ENCODE results near the gene ORC2. TPM values are rescaled to one million over a fixed set of nuclear protein-coding genes. Genes with fewer than 3 reads are reported as not detected.
A peak's percentile ranks its signal among the peaks of the same experiment; 100 is the strongest.

Gene ORC2
- total and polyA plus RNA-seq, 10 of the 15 experiments (the other 5 are each of a cell fraction or from before 2014, with no cell fraction given) = 6.1 to 36.9 (median 17.6) TPM

DNA sequence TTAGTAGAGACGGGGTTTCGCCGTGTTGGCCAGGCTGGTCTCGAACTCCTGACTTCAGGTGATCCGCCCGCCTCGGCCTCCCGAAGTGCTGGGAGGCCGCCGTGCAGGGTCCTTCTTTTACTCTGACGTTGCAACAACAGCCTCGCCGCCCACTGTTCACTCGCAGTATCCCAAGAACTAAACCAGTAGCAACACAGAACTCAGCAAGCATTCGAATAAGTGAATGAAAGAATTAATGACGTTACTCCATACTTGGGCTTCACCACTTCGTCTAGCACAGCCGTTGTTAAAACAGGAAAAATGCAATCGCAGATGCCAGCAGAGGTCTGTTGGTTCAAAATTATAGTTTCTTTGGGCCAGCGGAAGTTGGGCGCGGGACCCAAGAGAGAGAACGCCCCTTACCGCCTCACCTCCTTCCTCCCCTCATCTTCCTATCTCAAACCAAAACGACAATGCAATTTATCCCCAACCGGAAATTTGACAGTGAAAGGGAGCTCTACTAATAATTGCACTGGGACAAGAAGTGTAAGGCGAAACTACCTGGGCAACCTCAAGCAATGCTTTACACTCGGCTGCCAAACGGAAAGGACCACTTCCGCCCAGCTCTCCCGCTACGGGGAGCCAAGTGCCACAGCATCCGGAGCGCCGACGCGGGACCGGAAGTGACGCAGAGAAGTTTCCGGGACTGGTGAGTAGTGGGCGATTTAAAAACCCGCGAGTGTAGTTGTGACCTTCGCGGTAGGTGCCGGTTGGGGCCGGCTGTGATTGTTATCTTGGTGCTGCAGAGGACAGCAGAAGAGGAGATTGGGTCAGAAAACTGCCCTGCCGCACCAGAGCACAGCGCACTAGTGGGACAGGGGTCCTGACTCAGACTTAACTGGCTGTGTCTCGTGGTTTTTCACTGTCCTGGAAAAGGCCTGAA, 74.5 kb downstream of the ORC2 start, which contains the start of the genes NIF3L1 and PPIL3 (continued):
- TF ChIP-seq ZBTB11 (CRISPR knock-in tag; IDR thresholded peaks at IDR 0.05) = peak; percentile 90
- peak; percentile 97 for TF ChIP-seq RELB (IDR thresholded peaks at IDR 0.05; ENCODE audit: low read depth)
- TF ChIP-seq, protein P1, sequence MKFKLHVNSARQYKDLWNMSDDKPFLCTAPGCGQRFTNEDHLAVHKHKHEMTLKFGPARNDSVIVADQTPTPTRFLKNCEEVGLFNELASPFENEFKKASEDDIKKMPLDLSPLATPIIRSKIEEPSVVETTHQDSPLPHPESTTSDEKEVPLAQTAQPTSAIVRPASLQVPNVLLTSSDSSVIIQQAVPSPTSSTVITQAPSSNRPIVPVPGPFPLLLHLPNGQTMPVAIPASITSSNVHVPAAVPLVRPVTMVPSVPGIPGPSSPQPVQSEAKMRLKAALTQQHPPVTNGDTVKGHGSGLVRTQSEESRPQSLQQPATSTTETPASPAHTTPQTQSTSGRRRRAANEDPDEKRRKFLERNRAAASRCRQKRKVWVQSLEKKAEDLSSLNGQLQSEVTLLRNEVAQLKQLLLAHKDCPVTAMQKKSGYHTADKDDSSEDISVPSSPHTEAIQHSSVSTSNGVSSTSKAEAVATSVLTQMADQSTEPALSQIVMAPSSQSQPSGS (IDR thresholded peaks at IDR 0.05; ENCODE audit: low read length) = peak; percentile 77
- TF ChIP-seq DPF2 (IDR thresholded peaks at IDR 0.05) = no peak; the same call in 1 of the 2 replicates
- peak; percentile 79 for TF ChIP-seq SP1 (IDR thresholded peaks at IDR 0.05; ENCODE audit: low read depth, low read length)
- TF ChIP-seq ELK1 (IDR thresholded peaks at IDR 0.05; ENCODE audit: low read depth, low read length) = peak; percentile 96
- TF ChIP-seq RAD21 (IDR thresholded peaks at IDR 0.05; ENCODE audit: insufficient read depth, low read depth, low read length) = no peak
- TF ChIP-seq, protein P2, sequence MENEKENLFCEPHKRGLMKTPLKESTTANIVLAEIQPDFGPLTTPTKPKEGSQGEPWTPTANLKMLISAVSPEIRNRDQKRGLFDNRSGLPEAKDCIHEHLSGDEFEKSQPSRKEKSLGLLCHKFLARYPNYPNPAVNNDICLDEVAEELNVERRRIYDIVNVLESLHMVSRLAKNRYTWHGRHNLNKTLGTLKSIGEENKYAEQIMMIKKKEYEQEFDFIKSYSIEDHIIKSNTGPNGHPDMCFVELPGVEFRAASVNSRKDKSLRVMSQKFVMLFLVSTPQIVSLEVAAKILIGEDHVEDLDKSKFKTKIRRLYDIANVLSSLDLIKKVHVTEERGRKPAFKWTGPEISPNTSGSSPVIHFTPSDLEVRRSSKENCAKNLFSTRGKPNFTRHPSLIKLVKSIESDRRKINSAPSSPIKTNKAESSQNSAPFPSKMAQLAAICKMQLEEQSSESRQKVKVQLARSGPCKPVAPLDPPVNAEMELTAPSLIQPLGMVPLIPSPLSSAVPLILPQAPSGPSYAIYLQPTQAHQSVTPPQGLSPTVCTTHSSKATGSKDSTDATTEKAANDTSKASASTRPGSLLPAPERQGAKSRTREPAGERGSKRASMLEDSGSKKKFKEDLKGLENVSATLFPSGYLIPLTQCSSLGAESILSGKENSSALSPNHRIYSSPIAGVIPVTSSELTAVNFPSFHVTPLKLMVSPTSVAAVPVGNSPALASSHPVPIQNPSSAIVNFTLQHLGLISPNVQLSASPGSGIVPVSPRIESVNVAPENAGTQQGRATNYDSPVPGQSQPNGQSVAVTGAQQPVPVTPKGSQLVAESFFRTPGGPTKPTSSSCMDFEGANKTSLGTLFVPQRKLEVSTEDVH (IDR thresholded peaks at IDR 0.05; ENCODE audit: low read depth, partially characterized antibody) = peak; percentile 98
- TF ChIP-seq CBX5 (IDR thresholded peaks at IDR 0.05; ENCODE audit: low read depth) = peak; percentile 65; the same call in 1 of the 2 replicates
- peak; percentile 62; the same call in 1 of the 2 replicates for TF ChIP-seq POLR2AphosphoS2 (IDR thresholded peaks at IDR 0.05; ENCODE audit: low read depth, low read length)
- TF ChIP-seq YY1 (IDR thresholded peaks at IDR 0.05; ENCODE audit: low read depth, low read length) = peak; percentile 76
- TF ChIP-seq SIN3A (IDR thresholded peaks at IDR 0.05; ENCODE audit: low read depth, low read length) = peak; percentile 97
- no peak for TF ChIP-seq BMI1 (IDR thresholded peaks at IDR 0.05; ENCODE audit: borderline replicate concordance)
- no peak for TF ChIP-seq KDM1A (IDR thresholded peaks at IDR 0.05; ENCODE audit: borderline replicate concordance)
- peak; percentile 17; the same call in 1 of the 2 replicates for TF ChIP-seq SMC3 (IDR thresholded peaks at IDR 0.05; ENCODE audit: borderline replicate concordance, low read length)
- no peak for TF ChIP-seq NFXL1 (IDR thresholded peaks at IDR 0.05; ENCODE audit: borderline replicate concordance)
- TF ChIP-seq HCFC1 (IDR thresholded peaks at IDR 0.05; ENCODE audit: low read length) = peak; percentile 84
- TF ChIP-seq RCOR1 (conservative IDR thresholded peaks at IDR 0.05; ENCODE audit: low read depth, low read length) = no peak; the same call in 1 of the 2 replicates
- no peak for TF ChIP-seq FOXM1 (IDR thresholded peaks at IDR 0.05; ENCODE audit: low read depth, low read length)

All from GM12878 (cell line).